ENCODE measurements around the gene ULK3.

Gene ULK3

GRCh38 chr15:74839526-74840395 lies 3.2 kb downstream of the ULK3 start:
- no peak for DNase-seq

- DNase-seq: no peak
Measured at GRCh38 chr15:74838746-74839525, 4.0 kb downstream of the ULK3 start.

GRCh38 chr15:74838137-74838516 lies 4.8 kb downstream of the ULK3 start:
- DNase-seq: no peak

GRCh38 chr15:74837482-74838136 lies 5.3 kb downstream of the ULK3 start:
- DNase-seq: no peak

GRCh38 chr15:74836846-74837245 lies 6.1 kb downstream of the ULK3 start:
- DNase-seq: no peak

- peak; percentile 29 for DNase-seq
Measured at GRCh38 chr15:74835312-74835823, 7.6 kb downstream of the ULK3 start.

GRCh38 chr15:74833376-74834107 lies 9.4 kb downstream of the ULK3 start:
- no peak for DNase-seq

GRCh38 chr15:74832826-74833225 lies 10.1 kb downstream of the ULK3 start:
- no peak for DNase-seq

- no peak for DNase-seq
Measured at GRCh38 chr15:74831813-74832495, 11.0 kb downstream of the ULK3 start.

GRCh38 chr15:74830868-74831267 lies 12.1 kb downstream of the ULK3 start:
- DNase-seq: no peak

GRCh38 chr15:74829991-74830390 lies 13.0 kb downstream of the ULK3 start:
- DNase-seq: no peak

GRCh38 chr15:74829486-74829885 lies 13.5 kb downstream of the ULK3 start:
- no peak for DNase-seq

- DNase-seq: no peak
Measured at GRCh38 chr15:74828835-74829234, 14.1 kb downstream of the ULK3 start.

GRCh38 chr15:74827614-74828013 lies 15.3 kb downstream of the ULK3 start:
- DNase-seq: no peak

- no peak for DNase-seq
Measured at GRCh38 chr15:74826921-74827320, 16.0 kb downstream of the ULK3 start.

- peak; percentile 11 for DNase-seq
Measured at GRCh38 chr15:74826364-74826819, 16.6 kb downstream of the ULK3 start, which contains the start of gene CPLX3. Gene CPLX3 (plus strand): TSS chr15:74826627. CDS start chr15:74826704, 77 bp downstream.

GRCh38 chr15:74825866-74826265 lies 17.1 kb downstream of the ULK3 start:
- no peak for DNase-seq

- DNase-seq: no peak
Measured at GRCh38 chr15:74824976-74825375, 18.0 kb downstream of the ULK3 start.

- DNase-seq: no peak
Measured at GRCh38 chr15:74823324-74823723, 19.6 kb downstream of the ULK3 start.

GRCh38 chr15:74822233-74822632 lies 20.7 kb downstream of the ULK3 start:
- DNase-seq: no peak

GRCh38 chr15:74821790-74822158 lies 21.2 kb downstream of the ULK3 start:
- DNase-seq: no peak
